Mesenchymal stem cell (in vitro differentiated cells and primary cell): Measurements from ENCODE around the gene POM121C.
"Not testable (repeated sequence)": the region's sequence is repeated elsewhere in the genome, so short reads cannot be mapped to it uniquely, and the experiment has no call there.

Experiments used
- DNase-seq: peaks from one replicate; pipeline ENCODE4 v3.0.0-alpha.2; 2013
- H2AFZ ChIP-seq: one replicate; pipeline ENCODE4 v1.6.1; 2013; ENCODE audit warnings: low read depth, mild to moderate bottlenecking, control low read depth, inconsistent platforms, low read length, moderate library complexity
- H2AK5ac ChIP-seq: 2 replicates; pipeline ENCODE4 v1.6.1; 2013; ENCODE audit warnings: low read length, moderate library complexity, mild to moderate bottlenecking, inconsistent platforms; ENCODE audit not compliant: severe bottlenecking
- H2BK120ac ChIP-seq: one replicate; pipeline ENCODE4 v1.6.1; 2013; ENCODE audit warnings: low read depth, mild to moderate bottlenecking, inconsistent platforms, low read length, moderate library complexity
- H2BK12ac ChIP-seq, 2 experiments: one replicate each; pipeline ENCODE4 v1.6.1; 2013; ENCODE audit warnings: inconsistent platforms in 2 of 2, low read length in 2 of 2, mild to moderate bottlenecking in 2 of 2, moderate library complexity in 2 of 2, control low read depth in 1 of 2
- H2BK15ac ChIP-seq: one replicate; pipeline ENCODE4 v1.6.1; 2013; ENCODE audit warnings: mild to moderate bottlenecking, low read depth, inconsistent platforms; ENCODE audit not compliant: poor library complexity, severe bottlenecking
- H2BK5ac ChIP-seq: 2 replicates; pipeline ENCODE4 v1.6.1; 2013; ENCODE audit warnings: low read depth, mild to moderate bottlenecking, low read length, control low read depth, inconsistent platforms; ENCODE audit not compliant: poor library complexity, severe bottlenecking
- H3K14ac ChIP-seq, 2 experiments: one replicate each; pipeline ENCODE4 v1.6.1; 2013; ENCODE audit warnings: inconsistent platforms in 2 of 2, low read length in 2 of 2, control low read depth in 1 of 2, mild to moderate bottlenecking in 1 of 2, moderate library complexity in 1 of 2
- H3K18ac ChIP-seq, 2 experiments: one replicate each; pipeline ENCODE4 v1.6.1; 2013; ENCODE audit warnings: inconsistent platforms in 2 of 2, low read length in 2 of 2, control low read depth in 1 of 2, low read depth in 1 of 2, mild to moderate bottlenecking in 1 of 2
- H3K23ac ChIP-seq, 2 experiments: one replicate each; pipeline ENCODE4 v1.6.1; 2013; ENCODE audit warnings: inconsistent platforms in 2 of 2, low read length in 2 of 2, mild to moderate bottlenecking in 2 of 2, moderate library complexity in 2 of 2, control low read depth in 1 of 2
- H3K27ac ChIP-seq: 2 replicates; pipeline ENCODE4 v1.5.1; 2013; ENCODE audit warnings: mild to moderate bottlenecking, moderate library complexity, low read length, control low read depth, inconsistent platforms; ENCODE audit not compliant: poor library complexity, severe bottlenecking
- H3K27me3 ChIP-seq, 2 experiments: 2 replicates each; pipeline versions ENCODE4 v1.6.1 to v1.7.0; 2013; ENCODE audit warnings: low read length in 2 of 2, mild to moderate bottlenecking in 2 of 2, moderate library complexity in 2 of 2, control low read depth in 1 of 2, inconsistent platforms in 1 of 2; ENCODE audit not compliant: control insufficient read depth in 1 of 2, insufficient read depth in 1 of 2
- H3K36me3 ChIP-seq, 2 experiments: 2 replicates each; pipeline versions ENCODE4 v1.6.1 to v1.7.0; 2013; ENCODE audit warnings: low read length in 2 of 2, control low read depth in 1 of 2, inconsistent platforms in 1 of 2, low read depth in 1 of 2, mild to moderate bottlenecking in 1 of 2; ENCODE audit not compliant: insufficient read depth in 2 of 2, control insufficient read depth in 1 of 2
- H3K4ac ChIP-seq, 2 experiments: one replicate each; pipeline ENCODE4 v1.6.1; 2013; ENCODE audit warnings: inconsistent platforms in 2 of 2, low read length in 2 of 2, mild to moderate bottlenecking in 2 of 2, moderate library complexity in 2 of 2, control low read depth in 1 of 2, low read depth in 1 of 2
- H3K4me1 ChIP-seq: 2 replicates; pipeline ENCODE4 v1.6.1; 2013; ENCODE audit warnings: low read depth, low read length, control low read depth; ENCODE audit not compliant: control insufficient read depth, insufficient read depth
- H3K4me2 ChIP-seq: 2 replicates; pipeline ENCODE4 v1.6.1; 2013; ENCODE audit warnings: low read length, mild to moderate bottlenecking, inconsistent platforms; ENCODE audit not compliant: poor library complexity, severe bottlenecking
- H3K4me3 ChIP-seq, 2 experiments: 2 replicates each; pipeline versions ENCODE4 v1.5.1 to v1.7.0; 2013; ENCODE audit warnings: low read length in 2 of 2, mild to moderate bottlenecking in 2 of 2, control low read depth in 1 of 2, low read depth in 1 of 2; ENCODE audit not compliant: insufficient read depth in 1 of 2
- H3K79me1 ChIP-seq: replicated peaks from 2 replicates; pipeline ENCODE4 v1.6.1; 2013; ENCODE audit warnings: mild to moderate bottlenecking, control low read depth, low read length, inconsistent platforms; ENCODE audit not compliant: poor library complexity, severe bottlenecking
- H3K9ac ChIP-seq: 2 replicates; pipeline ENCODE4 v1.7.0; 2013; ENCODE audit warnings: mild to moderate bottlenecking, low read length, moderate library complexity
- H3K9me3 ChIP-seq: 2 replicates; pipeline ENCODE4 v1.7.0; 2013; ENCODE audit warnings: mild to moderate bottlenecking, low read length; ENCODE audit not compliant: control insufficient read depth
- H4K8ac ChIP-seq: one replicate; pipeline ENCODE4 v1.6.1; 2013; ENCODE audit warnings: inconsistent platforms, mild to moderate bottlenecking, low read length, moderate library complexity
- H4K91ac ChIP-seq: one replicate; pipeline ENCODE4 v1.6.1; 2013; ENCODE audit warnings: mild to moderate bottlenecking, low read length, inconsistent platforms
- WGBS: methylation state at CpG from one replicate; pipeline ENCODE4 v1.1.7; 2013; ENCODE audit warnings: mixed read lengths; 5-methylcytosine and 5-hydroxymethylcytosine counted together

The POM121C gene

DNA sequence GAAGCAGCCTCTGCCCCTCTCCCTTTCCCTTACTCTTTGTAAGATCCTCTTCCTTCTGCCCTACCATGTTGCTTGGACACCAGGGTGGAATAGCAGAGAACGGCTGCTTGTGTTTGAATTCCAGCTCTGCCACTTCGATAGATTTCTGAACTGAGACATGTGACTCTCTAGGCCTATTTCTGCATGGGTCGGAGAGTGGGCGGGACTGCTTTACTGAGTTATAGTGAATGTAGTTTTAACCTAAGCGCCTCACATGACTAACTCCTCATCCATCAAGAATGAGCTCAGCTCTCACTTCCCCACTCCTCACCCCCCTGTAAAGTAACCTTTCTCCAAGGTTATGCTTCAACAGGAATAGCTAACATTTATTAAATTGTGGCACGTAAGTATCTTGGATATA lies 71.9 kb downstream of the POM121C start:
- H3K27ac ChIP-seq, H2BK5ac ChIP-seq, DNase-seq, H3K4ac ChIP-seq, H2BK12ac ChIP-seq, H3K27me3 ChIP-seq, H3K4me3 ChIP-seq, H2AK5ac ChIP-seq, H4K8ac ChIP-seq, H3K9me3 ChIP-seq, H2BK15ac ChIP-seq, H3K18ac ChIP-seq, H2BK120ac ChIP-seq, H3K23ac ChIP-seq, H3K4me2 ChIP-seq, H3K4me1 ChIP-seq, H3K9ac ChIP-seq, H2AFZ ChIP-seq, H3K14ac ChIP-seq, H4K91ac ChIP-seq, H3K79me1 ChIP-seq: not testable (repeated sequence)
- no CpG with 5 or more reads among the region's 6 CpGs for whole genome bisulfite sequencing
- H3K36me3 ChIP-seq: peaks cover 9 to 22% of the 10 kb centered on the region in 2 experiments

DNA sequence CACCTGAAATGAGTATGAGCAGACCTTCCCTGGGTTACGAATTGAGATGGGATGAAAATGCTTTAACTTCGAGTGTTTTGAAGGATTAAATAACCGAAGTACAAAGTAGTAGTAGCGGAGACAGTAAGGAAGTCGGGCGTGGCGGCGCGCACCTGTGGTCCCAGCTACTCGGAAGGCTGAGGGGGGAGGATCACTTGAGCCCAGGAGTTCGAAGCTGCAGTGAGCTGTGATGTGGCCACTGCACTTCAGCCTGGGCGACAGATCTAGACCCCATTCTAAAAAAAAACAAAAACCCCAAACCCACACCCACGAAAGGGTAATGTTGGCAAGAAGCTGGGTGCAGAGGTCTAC lies 75.3 kb downstream of the POM121C start:
- not testable (repeated sequence) for H2BK12ac ChIP-seq, H2BK5ac ChIP-seq, H3K79me1 ChIP-seq, H3K4me3 ChIP-seq, H3K27ac ChIP-seq, H3K4me1 ChIP-seq, H3K9me3 ChIP-seq, H2AFZ ChIP-seq, H4K8ac ChIP-seq, H3K4me2 ChIP-seq, H3K18ac ChIP-seq, DNase-seq, H3K9ac ChIP-seq, H4K91ac ChIP-seq, H3K23ac ChIP-seq, H3K36me3 ChIP-seq, H3K4ac ChIP-seq, H2BK120ac ChIP-seq, H3K14ac ChIP-seq, H2BK15ac ChIP-seq, H2AK5ac ChIP-seq, H3K27me3 ChIP-seq
- no CpG with 5 or more reads among the region's 13 CpGs for WGBS

DNA sequence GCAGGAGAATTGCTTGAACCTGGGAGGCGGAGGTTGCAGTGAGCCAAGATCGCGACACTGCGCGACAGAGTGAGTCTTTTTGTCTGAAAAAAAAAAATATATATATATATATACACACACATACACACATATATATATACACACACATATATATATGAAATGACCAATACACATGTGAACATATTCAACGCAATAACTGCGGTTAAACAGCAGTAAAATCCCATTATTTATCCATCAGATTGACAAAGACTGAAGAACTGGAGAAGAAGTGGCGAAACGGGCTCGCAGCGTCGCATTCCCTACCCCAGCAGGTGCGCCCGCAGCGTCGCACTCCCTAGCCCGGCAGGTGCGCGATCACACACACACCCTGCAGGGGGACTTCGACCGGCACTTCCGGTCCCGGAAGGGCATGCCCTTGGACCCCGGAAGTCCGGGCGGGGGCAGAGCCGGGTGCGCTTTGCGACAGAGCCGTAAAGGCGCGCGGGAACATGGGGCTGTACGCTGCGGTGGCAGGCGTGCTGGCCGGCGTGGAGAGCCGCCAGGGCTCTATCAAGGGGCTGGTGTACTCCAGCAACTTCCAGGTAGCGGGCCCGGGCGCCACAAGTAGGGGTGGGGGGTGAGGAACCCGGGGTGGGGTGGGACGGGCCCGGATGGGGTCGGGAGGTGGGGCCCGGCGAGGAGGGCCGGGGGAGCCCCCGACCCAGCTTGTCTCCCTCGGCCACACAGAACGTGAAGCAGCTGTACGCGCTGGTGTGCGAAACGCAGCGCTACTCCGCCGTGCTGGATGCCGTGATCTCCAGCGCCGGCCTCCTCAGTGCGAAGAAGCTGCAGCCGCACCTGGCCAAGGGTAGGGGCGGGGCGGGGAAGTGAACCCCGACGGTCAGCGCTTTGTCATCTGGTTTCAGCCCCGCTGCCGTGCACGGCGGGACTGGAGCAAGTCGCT lies 75.9 kb downstream of the POM121C start:
- H2BK120ac ChIP-seq, H3K9ac ChIP-seq, H3K79me1 ChIP-seq, H2AFZ ChIP-seq, H2BK5ac ChIP-seq, H3K4me2 ChIP-seq, H2AK5ac ChIP-seq, H3K14ac ChIP-seq, H4K8ac ChIP-seq, H3K23ac ChIP-seq, H3K4me1 ChIP-seq, H2BK15ac ChIP-seq, H3K4me3 ChIP-seq, H3K9me3 ChIP-seq, H2BK12ac ChIP-seq, H4K91ac ChIP-seq, H3K27me3 ChIP-seq, H3K27ac ChIP-seq, H3K36me3 ChIP-seq, H3K18ac ChIP-seq, DNase-seq, H3K4ac ChIP-seq: not testable (repeated sequence)
- WGBS: no CpG with 5 or more reads among the region's 74 CpGs

DNA sequence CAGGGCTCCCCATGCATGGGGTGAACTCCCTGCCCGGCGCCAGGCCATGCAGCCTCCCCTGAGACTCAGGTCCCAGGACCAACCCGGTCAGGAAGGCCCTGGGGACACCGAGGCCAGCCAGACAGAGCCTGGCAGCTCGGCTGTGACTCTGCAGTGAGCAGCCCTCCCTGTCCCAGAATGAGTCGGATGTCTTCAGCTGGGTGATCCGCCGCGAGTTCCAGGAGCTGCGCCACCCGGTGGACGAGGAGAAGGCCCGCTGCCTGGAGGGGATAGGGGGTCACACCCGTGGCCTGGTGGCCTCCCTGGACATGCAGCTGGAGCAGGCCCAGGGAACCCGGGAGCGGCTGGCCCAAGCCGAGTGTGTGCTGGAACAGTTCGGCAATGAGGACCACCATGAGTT lies 81.4 kb downstream of the POM121C start:
- not testable (repeated sequence) for H3K23ac ChIP-seq, H3K27ac ChIP-seq, H2BK5ac ChIP-seq, DNase-seq, H4K8ac ChIP-seq, H2AK5ac ChIP-seq, H2AFZ ChIP-seq, H3K4me1 ChIP-seq, H2BK15ac ChIP-seq, H3K9me3 ChIP-seq, H2BK12ac ChIP-seq, H3K9ac ChIP-seq, H2BK120ac ChIP-seq, H4K91ac ChIP-seq, H3K14ac ChIP-seq, H3K4me3 ChIP-seq, H3K27me3 ChIP-seq, H3K4ac ChIP-seq, H3K36me3 ChIP-seq, H3K4me2 ChIP-seq, H3K79me1 ChIP-seq, H3K18ac ChIP-seq
- WGBS: no CpG with 5 or more reads among the region's 18 CpGs
